ENCODE results near the gene PPP1R13L.
"Not testable (repeated sequence)": the region's sequence is repeated elsewhere in the genome, so short reads cannot be mapped to it uniquely, and the experiment has no call there.

Gene PPP1R13L

DNA sequence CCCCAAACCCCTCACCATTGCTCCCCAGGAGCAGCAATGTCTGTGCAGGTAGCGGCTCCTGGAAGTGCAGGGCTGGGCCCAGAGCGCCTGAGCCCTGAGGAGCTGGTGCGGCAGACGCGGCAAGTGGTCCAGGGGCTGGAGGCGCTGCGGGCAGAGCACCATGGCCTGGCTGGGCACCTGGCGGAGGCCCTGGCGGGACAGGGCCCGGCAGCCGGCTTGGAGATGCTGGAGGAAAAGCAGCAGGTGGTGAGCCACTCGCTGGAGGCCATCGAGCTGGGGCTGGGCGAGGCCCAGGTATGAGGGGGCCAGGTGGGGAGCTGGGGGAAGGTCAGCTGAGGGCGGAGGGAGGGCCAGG, 59.4 kb downstream of the PPP1R13L start:
- DNase-seq (ENCODE audit: low spot score) = no peak

DNA sequence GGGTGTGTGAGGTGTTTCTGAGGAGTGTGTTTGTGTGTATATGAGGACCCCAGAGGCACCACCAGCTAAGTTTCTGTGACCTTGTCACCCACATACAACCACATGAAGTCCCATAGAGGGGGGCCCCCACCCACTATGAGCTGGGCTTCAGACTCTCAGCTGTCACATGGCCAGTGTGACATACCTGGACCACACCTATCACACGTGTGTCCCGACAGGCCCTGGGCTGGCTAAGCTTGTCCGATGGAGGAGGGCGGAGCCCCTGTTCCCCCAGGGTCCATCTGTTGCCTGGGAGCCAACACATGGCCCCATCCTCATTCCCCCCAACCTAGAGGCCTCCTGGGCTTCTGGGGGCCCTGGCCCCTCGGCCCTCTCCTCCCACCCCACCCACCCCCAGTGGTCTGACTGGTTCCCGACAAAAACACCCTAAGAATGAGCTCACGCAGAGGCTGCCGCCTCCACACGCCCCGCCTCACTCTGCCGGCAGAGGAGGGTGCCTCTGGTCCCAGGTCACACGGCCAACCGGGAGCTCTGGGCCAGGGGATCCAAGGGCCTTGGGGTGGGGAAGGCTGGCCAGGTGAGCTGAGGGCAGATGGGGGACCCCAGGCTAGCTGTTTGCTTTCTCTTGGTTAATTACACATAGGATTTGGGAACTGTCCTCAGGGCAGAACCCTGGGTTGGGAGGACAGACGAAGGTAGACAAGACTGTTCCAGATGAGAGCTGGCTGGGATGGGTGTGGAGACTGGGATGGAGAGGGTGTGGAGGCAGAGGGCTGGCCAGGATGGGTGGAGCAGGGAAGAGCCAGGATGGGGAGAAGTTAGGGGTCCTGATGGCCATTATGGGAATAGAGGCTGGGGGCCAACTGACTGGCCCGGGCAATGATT, 60.0 kb downstream of the PPP1R13L start:
- no peak for DNase-seq (ENCODE audit: low spot score)

DNA sequence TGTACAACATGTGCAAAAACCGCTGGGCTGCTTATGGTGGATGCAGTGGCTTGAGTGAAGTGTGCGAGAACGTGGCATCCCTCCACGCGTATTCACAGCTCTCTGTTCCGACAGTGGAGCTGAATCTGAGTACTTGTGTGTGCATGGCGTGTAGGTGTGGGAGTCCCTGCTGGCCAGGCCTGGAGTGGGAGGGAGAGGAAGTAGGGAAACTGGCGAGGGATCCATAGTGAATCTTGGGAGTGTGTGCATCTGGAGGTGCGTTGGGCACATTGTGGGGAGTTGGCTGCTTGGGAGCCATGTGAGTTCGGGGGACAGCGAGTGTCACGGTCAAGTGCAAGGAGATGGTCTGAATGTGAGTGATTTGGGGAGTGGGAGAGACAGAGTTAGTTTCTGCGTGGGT, 62.0 kb downstream of the PPP1R13L start:
- DNase-seq (ENCODE audit: low spot score) = no peak

DNA sequence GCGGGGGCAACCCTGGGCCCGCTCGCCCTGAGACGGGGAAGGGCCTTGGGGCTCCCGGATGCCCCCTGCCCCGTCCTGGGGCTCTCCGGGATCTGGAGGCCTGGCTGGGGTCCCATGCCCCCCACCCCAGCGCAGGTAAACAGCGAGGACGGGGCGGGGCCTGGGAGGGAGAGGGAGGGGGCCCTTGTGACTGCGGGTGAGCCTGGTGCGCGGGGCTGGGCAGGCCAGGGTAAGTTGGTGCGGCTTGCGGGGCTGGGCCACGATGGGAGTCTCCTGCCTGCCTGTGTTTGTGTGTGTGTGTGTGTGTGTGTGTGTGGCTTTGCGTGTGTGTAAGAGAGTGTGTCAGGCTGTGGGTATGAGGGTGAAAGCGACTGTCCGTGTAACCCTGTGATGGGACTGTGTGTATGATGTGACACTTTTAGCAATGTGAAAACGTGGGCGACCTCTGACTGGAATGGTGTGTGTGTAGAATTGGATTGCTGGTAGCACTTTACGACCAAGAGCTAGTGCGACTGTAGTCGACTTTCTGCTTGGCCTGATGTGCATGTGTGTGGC, 63.9 kb downstream of the PPP1R13L start:
- DNase-seq (ENCODE audit: low spot score) = no peak

DNA sequence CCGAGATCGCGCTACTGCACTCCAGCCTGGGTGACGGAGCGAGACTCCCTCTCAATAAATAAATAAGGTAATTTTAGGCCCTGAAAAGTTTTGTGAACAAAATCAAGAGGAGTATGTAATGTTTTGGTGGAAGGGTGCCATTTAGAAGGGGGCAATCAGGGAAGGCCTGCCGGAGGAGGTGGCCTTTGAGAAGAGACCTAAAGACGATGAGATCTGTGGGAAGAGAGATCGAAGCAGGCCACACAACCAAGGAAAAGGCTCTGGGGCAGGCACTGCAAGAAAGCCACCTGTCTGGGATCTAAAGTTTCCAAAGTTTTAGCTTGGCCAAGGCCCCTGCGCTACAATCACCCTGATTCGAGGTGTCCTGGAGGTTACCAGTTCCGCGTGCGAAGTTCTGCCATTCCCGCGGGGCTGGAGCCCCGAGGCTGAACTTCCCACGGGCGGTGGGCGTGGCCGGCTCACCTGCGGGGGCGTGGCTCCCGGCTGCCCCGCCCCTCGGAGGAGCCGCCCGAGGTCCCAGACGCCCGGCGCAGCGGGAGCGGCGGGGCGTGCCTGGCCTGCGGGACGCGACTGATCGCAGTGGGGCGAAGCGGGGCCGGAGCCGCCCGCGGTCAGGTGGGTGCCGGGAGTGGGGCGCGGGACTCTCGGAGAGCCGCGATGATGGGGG, 64.5 kb downstream of the PPP1R13L start, which contains the start of gene KLC3:
TSS of gene KLC3 (plus strand) at position 519 of the 667 bp plus-strand sequence. CDS start 4,792 bp downstream, outside the sequence.
- DNase-seq (ENCODE audit: low spot score) = no peak

DNA sequence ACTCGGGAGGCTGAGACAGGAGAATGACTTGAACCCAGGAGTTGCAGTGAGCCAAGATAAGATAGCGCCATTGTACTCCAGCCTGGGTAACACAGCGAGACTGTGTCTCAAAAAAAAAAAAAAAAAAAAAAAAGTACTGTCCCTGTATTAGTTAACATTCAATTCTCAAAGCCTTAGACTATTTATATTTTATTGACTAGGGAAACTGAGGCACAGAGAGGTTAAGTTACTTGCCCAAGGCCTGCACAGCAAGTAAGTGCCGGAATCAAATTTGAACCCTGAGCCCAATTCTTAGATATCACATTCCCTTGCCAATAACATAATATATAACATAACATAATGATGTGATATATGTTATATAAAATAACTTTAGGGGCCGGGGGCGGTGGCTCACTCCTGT, 65.2 kb downstream of the PPP1R13L start:
- DNase-seq (ENCODE audit: low spot score) = no peak

DNA sequence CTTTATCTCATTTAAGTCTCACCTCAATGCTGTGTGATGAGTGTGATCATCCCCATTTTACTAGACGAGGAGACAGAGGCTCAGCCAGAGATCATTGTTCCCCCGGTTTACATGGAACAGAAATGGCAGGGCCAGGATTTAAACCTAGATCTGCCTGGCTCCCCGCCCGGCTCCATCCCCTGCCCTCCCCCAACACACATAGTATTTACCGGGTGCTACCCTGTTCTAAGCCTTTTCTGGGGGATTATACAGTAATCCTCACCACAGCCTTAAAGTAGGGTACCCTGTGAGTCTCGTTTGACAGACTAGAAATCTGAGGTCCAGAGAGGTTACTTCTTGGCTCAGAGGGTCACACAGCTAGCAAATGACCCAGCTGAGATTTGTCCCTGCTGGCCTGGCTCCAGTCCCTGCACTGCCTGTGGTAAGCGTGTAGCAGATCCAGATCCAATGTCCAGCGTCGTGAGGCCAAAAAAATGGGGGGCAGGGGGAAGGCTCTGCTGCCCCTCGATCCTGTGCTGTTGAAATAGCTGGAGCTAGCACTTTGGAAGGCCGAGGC, 68.1 kb downstream of the PPP1R13L start:
- no peak for DNase-seq (ENCODE audit: low spot score)

DNA sequence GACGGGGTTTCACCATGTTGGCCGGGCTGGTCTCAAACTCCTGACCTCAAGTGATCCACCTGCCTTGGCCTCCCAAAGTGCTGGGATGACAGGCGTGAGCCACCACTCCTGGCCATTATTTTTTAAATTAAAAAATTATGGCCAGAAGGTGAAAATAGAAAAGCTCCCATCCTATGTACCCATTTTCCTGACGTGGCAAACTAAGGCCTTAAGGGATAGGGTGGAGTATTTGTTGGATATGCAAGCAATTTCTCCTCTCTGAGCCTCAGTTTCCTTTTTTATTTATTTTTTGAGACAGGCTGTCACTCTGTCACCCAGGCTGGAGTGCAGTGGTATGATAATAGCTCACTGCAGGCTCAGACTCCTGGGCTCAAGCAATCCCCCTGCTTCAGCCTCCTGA, 70.0 kb downstream of the PPP1R13L start:
- DNase-seq (ENCODE audit: low spot score) = not testable (repeated sequence)

DNA sequence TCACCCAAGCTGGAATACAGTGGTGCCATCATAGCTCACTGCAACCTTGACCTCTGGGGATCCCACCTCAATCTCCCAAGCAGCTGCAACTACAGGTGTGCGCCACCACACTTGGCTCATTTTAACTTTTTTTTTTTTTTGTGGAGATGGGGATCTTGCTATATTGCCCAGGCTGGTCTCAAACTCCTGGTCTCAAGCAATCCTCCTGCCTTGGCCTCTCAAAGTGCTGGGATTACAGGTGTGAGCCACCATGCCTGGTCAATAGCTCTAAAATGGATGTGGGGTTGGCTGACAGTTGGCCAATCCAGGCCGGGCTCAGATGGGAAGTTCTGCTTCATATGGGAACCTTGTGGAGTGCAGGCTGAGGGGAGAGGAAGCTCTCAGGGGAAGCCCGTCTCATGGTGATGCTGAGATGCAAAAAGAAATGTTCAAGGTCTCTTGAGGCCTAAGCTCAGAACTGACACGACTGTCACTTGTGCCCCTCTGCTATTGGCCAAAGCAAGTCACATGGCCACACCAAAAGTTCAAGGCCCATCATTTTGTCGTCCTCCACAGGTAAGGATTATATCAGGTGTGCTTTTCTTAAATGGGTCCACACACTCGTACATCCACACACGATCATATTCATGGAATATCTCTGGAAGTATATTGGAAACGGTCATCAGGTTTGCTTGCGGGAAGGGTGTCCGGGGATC, 71.1 kb downstream of the PPP1R13L start:
- DNase-seq (ENCODE audit: low spot score) = no peak

DNA sequence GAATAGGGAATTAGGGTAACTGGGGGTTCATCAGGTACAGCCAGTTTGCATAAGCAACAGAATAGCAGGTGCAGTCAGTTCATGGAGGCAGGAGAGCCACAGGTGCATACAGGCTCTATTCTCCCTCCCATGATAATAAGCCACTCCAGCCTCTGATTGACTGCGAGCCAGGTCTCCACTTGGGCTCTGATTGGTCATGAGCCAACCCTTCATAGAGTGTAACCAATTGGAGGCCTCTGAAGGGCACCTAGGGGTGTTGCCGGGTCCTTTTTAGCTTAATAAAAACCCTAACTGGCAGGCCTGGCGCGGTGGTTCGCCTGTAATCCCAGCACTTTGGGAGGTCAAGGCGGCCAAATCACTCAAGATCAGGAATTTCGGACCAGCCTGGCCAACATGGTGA, 73.5 kb downstream of the PPP1R13L start:
- no peak for DNase-seq (ENCODE audit: low spot score)
